CD4-positive, alpha-beta T cell (primary cell): ENCODE data around the gene GPC1. TPM values are rescaled to one million over a fixed set of nuclear protein-coding genes. Genes with fewer than 3 reads are reported as not detected.

ENCODE experiments used
- ATAC-seq: fragments of 200-7000 bp; cut with Tn5 transposase; one replicate; pipeline ENCODE4 v1.10.0; 2022; ENCODE audit warnings: mild to moderate bottlenecking; ENCODE audit not compliant: poor library complexity
- CTCF ChIA-PET: fragments of 350-600 bp; sonication (Branson Sonifier 250); formaldehyde crosslinking; loops from one replicate; lab custom pipeline; 2021; ENCODE audit warnings: antibody characterized with exemption, inconsistent platforms; lab: Charles Lee
- POLR2A ChIA-PET: fragments of 350-600 bp; sonication (Branson Sonifier 250); formaldehyde crosslinking; loops from one replicate; lab custom pipeline; 2021; ENCODE audit warnings: antibody characterized with exemption, inconsistent platforms; lab: Charles Lee
- DNase-seq, 14 experiments: peaks; one replicate each; pipeline ENCODE4 v3.0.0-alpha.2; 2013 to 2020; ENCODE audit warnings: mixed read lengths in 2 of 14
- H3K27ac ChIP-seq, 2 donors: one replicate each; pipeline versions ENCODE4 v1.5.1 to v1.7.0; 2013; ENCODE audit warnings: low read length in 2 of 2, low read depth in 1 of 2, mild to moderate bottlenecking in 1 of 2
- H3K27me3 ChIP-seq, 2 experiments: 1 replicate in 1 of 2; 2 replicates in 1 of 2; pipeline versions ENCODE4 v1.6.1 to v1.7.0; 2013; ENCODE audit warnings: low read length in 2 of 2, control low read depth in 1 of 2, mild to moderate bottlenecking in 1 of 2, moderate library complexity in 1 of 2; ENCODE audit not compliant: insufficient read depth in 2 of 2, control insufficient read depth in 1 of 2
- H3K36me3 ChIP-seq: one replicate; pipeline ENCODE4 v1.6.1; 2013; ENCODE audit warnings: low read length, control low read depth; ENCODE audit not compliant: insufficient read depth
- H3K4me1 ChIP-seq: one replicate; pipeline ENCODE4 v1.6.1; 2013; ENCODE audit warnings: low read length, control low read depth; ENCODE audit not compliant: insufficient read depth
- H3K4me3 ChIP-seq: one replicate; pipeline ENCODE4 v1.5.1; 2013; ENCODE audit warnings: mild to moderate bottlenecking, low read length, moderate library complexity
- H3K9me3 ChIP-seq, 2 experiments: 1 replicate in 1 of 2; 2 replicates in 1 of 2; pipeline versions ENCODE4 v1.6.1 to v1.7.0; 2013; ENCODE audit warnings: low read length in 2 of 2, mild to moderate bottlenecking in 2 of 2, control low read depth in 1 of 2, moderate library complexity in 1 of 2; ENCODE audit not compliant: control insufficient read depth in 1 of 2, insufficient read depth in 1 of 2
- H3K27ac Mint-ChIP-seq: one replicate; pipeline ENCODE4 v1.8.0; 2020; ENCODE audit warnings: mixed read lengths
- H3K27me3 Mint-ChIP-seq: one replicate; pipeline ENCODE4 v1.8.0; 2021; ENCODE audit warnings: mixed read lengths
- H3K36me3 Mint-ChIP-seq: one replicate; pipeline ENCODE4 v1.8.0; 2021; ENCODE audit warnings: low read depth, mixed read lengths
- H3K4me1 Mint-ChIP-seq: one replicate; pipeline ENCODE4 v1.8.0; 2021; ENCODE audit warnings: low read depth, mixed read lengths
- H3K4me3 Mint-ChIP-seq: one replicate; pipeline ENCODE4 v1.8.0; 2020; ENCODE audit warnings: mild to moderate bottlenecking, mixed read lengths
- H3K9me3 Mint-ChIP-seq: one replicate; pipeline ENCODE4 v1.8.0; 2020; ENCODE audit warnings: mixed read lengths
- intact Hi-C, 2 experiments: fragments of 100-400 bp; cut with DNase I in 1 of 2; cut with micrococcal nuclease in 1 of 2; formaldehyde crosslinking; loops; one replicate each; pipeline versions ENCODE4 v1.15.1 to v1.9.0; 2023 to 2025; cut with DNase I, micrococcal nuclease
- total RNA-seq, 174 experiments: library from RNA in 2 of 174; stranded (reverse) in 2 of 174; gene quantifications; one replicate each; pipeline ENCODE4 v1.2.3 and lab custom pipeline; 2021 to 2026
- TF ChIP-seq, protein P1 (sequence below): fragments of 200-600 bp; IDR thresholded peaks from one replicate; pipeline ENCODE4 v1.8.0; 2022; ENCODE audit warnings: antibody characterized with exemption, mild to moderate bottlenecking

Gene GPC1
- total RNA-seq, 2 experiments from 2014 or later: 0.58 to 0.98 TPM

GRCh38 chr2:240392948-240393830 is 42.3 kb upstream of the GPC1 start:
- Mint-ChIP-seq H3K27ac (no peak overlapping the region), H3K9me3 (no peaks in the 10 kb centered on the region), H3K4me1 (peaks cover 10% of the 10 kb centered on the region), H3K27me3 (no peaks in the 10 kb centered on the region), H3K36me3 (no peaks in the 10 kb centered on the region), H3K4me3 (no peak overlapping the region)
- Histone ChIP-seq H3K4me3 (no peak overlapping the region), H3K27me3 (no peaks in the 10 kb centered on the region), H3K36me3 (no peaks in the 10 kb centered on the region), H3K27ac (no peak overlapping the region), H3K4me1 (peaks cover 15% of the 10 kb centered on the region), H3K9me3 (peaks cover 0 to 4% of the 10 kb centered on the region in 2 experiments)
- no peak for ATAC-seq
- ChIA-PET CTCF (no interaction called here), POLR2A (no interaction called here)
- intact Hi-C loops: no loop called here
- DNase-seq: peak in 1 of 14 experiments; percentile 26
- TF ChIP-seq, protein P1, sequence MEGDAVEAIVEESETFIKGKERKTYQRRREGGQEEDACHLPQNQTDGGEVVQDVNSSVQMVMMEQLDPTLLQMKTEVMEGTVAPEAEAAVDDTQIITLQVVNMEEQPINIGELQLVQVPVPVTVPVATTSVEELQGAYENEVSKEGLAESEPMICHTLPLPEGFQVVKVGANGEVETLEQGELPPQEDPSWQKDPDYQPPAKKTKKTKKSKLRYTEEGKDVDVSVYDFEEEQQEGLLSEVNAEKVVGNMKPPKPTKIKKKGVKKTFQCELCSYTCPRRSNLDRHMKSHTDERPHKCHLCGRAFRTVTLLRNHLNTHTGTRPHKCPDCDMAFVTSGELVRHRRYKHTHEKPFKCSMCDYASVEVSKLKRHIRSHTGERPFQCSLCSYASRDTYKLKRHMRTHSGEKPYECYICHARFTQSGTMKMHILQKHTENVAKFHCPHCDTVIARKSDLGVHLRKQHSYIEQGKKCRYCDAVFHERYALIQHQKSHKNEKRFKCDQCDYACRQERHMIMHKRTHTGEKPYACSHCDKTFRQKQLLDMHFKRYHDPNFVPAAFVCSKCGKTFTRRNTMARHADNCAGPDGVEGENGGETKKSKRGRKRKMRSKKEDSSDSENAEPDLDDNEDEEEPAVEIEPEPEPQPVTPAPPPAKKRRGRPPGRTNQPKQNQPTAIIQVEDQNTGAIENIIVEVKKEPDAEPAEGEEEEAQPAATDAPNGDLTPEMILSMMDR: no peak

GRCh38 chr2:240393831-240394410 is 41.5 kb upstream of the GPC1 start:
- Histone ChIP-seq H3K27me3 (no peaks in the 10 kb centered on the region), H3K4me3 (no peak overlapping the region), H3K36me3 (no peaks in the 10 kb centered on the region), H3K27ac (no peak overlapping the region), H3K4me1 (peaks cover 15% of the 10 kb centered on the region), H3K9me3 (peaks cover 0 to 4% of the 10 kb centered on the region in 2 experiments)
- POLR2A ChIA-PET: no interaction called here
- Mint-ChIP-seq H3K36me3 (no peaks in the 10 kb centered on the region), H3K27me3 (no peaks in the 10 kb centered on the region), H3K4me3 (no peak overlapping the region), H3K9me3 (no peaks in the 10 kb centered on the region), H3K4me1 (peaks cover 10% of the 10 kb centered on the region), H3K27ac (no peak overlapping the region)
- DNase-seq (peak in 2 of 14 experiments; percentile 4 to 23), ATAC-seq (no peak)
- intact Hi-C loops: no loop called here
- TF ChIP-seq, protein P1: no peak
- CTCF ChIA-PET: no interaction called here

- H3K27ac ChIP-seq: no peak overlapping the region
- H3K27me3 ChIP-seq: no peaks in the 10 kb centered on the region
- ChIA-PET POLR2A (no interaction called here), CTCF (no interaction called here)
- Mint-ChIP-seq H3K27ac (no peak overlapping the region), H3K27me3 (no peaks in the 10 kb centered on the region), H3K4me1 (peaks cover 10% of the 10 kb centered on the region), H3K9me3 (no peaks in the 10 kb centered on the region), H3K4me3 (no peak overlapping the region), H3K36me3 (no peaks in the 10 kb centered on the region)
- H3K9me3 ChIP-seq: peaks cover 0 to 4% of the 10 kb centered on the region in 2 experiments
- H3K4me1 ChIP-seq: peaks cover 15% of the 10 kb centered on the region
- intact Hi-C loops: no loop called here
- no peaks in the 10 kb centered on the region for H3K36me3 ChIP-seq
- no peak for ATAC-seq
- peak in 1 of 14 experiments; percentile 16 for DNase-seq
- TF ChIP-seq, protein P1: no peak
- H3K4me3 ChIP-seq: no peak overlapping the region
Measured at GRCh38 chr2:240394549-240394948, 40.9 kb upstream of the GPC1 start.
